RCC 7860 (cell line): ENCODE measurements around the gene TMA16.

Experiments used
- DNase-seq: peaks from one replicate; pipeline ENCODE4 v3.0.0-alpha.2; 2015; ENCODE audit warnings: low spot score
- FAIRE-seq: peaks from 2 replicates; lab custom pipeline; 2012; peaks lifted over from hg19 to GRCh38; lab: Jason Lieb, UNC

The TMA16 gene

GRCh38 chr4:163558539-163559044 is 64.1 kb downstream of the TMA16 start:
- no peak for DNase-seq

GRCh38 chr4:163562496-163562895 is 68.0 kb downstream of the TMA16 start:
- FAIRE-seq, result no peak

More at GRCh38 chr4:163558539-163559044, 64.1 kb downstream of the TMA16 start:
- FAIRE-seq, result no peak

GRCh38 chr4:163563592-163563991 is 69.1 kb downstream of the TMA16 start:
- no peak for DNase-seq
- FAIRE-seq, result no peak

More at GRCh38 chr4:163562496-163562895, 68.0 kb downstream of the TMA16 start:
- no peak for DNase-seq

GRCh38 chr4:163564221-163564720 is 69.8 kb downstream of the TMA16 start:
- FAIRE-seq, result no peak
- no peak for DNase-seq

GRCh38 chr4:163565226-163566135 is 71.0 kb downstream of the TMA16 start:
- DNase-seq (no peak), FAIRE-seq (no peak)

- no peak for FAIRE-seq
- no peak for DNase-seq
These were observed 71.8 kb downstream of the TMA16 start for GRCh38 chr4:163566257-163566796.

GRCh38 chr4:163568843-163569242 is 74.4 kb downstream of the TMA16 start:
- no peak for DNase-seq
- FAIRE-seq, result no peak
